Psoas muscle (tissue), 8 donors: ENCODE measurements around the gene ATXN3L. TPM values are rescaled to one million over a fixed set of nuclear protein-coding genes. Genes with fewer than 3 reads are reported as not detected.

Experiments
- ATAC-seq, 4 donors: fragments of 200-7000 bp; cut with Tn5 transposase; one replicate each; pipeline ENCODE4 v1.9.1; 2020; ENCODE audit warnings: moderate library complexity in 3 of 4, mild to moderate bottlenecking in 2 of 4
- DNase-seq, 2 donors: peaks; one replicate each; pipeline ENCODE4 v3.0.0-alpha.2; 2020
- H3K27ac ChIP-seq: fragments of 200-600 bp; one replicate; pipeline ENCODE4 v1.8.0; 2022
- H3K27me3 ChIP-seq, 3 donors: fragments of 200-600 bp in 1 of 3; one replicate each; pipeline versions ENCODE4 v1.6.1 to v1.8.0; 2013 to 2022; ENCODE audit warnings: low read length in 2 of 3, mild to moderate bottlenecking in 2 of 3, moderate library complexity in 1 of 3; ENCODE audit not compliant: insufficient read depth in 3 of 3
- H3K36me3 ChIP-seq, 2 donors: fragments of 200-600 bp in 1 of 2; one replicate each; pipeline versions ENCODE4 v1.6.1 to v1.8.0; 2013 to 2022; ENCODE audit warnings: low read depth in 1 of 2, mild to moderate bottlenecking in 1 of 2, moderate library complexity in 1 of 2; ENCODE audit not compliant: insufficient read depth in 1 of 2
- H3K4me1 ChIP-seq: fragments of 200-600 bp; one replicate; pipeline ENCODE4 v1.8.0; 2022
- H3K4me3 ChIP-seq: fragments of 200-600 bp; one replicate; pipeline ENCODE4 v1.8.0; 2022; ENCODE audit warnings: mild to moderate bottlenecking
- H3K9me3 ChIP-seq: fragments of 200-600 bp; one replicate; pipeline ENCODE4 v1.8.0; 2022
- WGBS, 3 donors: extraction: QIAGEN DNeasy Blood & Tissue Kit; methylation state at CpG; one replicate each; pipeline versions ENCODE4 v1.1.6 to v1.1.7; 2013; 5-methylcytosine and 5-hydroxymethylcytosine counted together
- intact Hi-C, 2 donors: fragments of 100-400 bp; cut with DNase I; formaldehyde crosslinking; loops; one replicate each; pipeline versions ENCODE4 v1.11.0 to v1.14.2; 2022
- polyA plus RNA-seq, 3 donors: library from polyadenylated mRNA; stranded (reverse); fragments of 200-250 nt; gene quantifications; one replicate each; pipeline ENCODE4 v1.2.3, GENCODE V29; 2013
- total RNA-seq, 4 donors: library from RNA; stranded (reverse); fragmentation: NEBNext Ultra II Directional in 2 of 4; extraction: Animal tissue kit (Norgen Biotek cat#: 25700) in 2 of 4; gene quantifications; one replicate each; pipeline versions ENCODE4 v1.2.1 to v1.2.4, GENCODE V29; 2021 to 2023
- TF ChIP-seq, protein P1 (sequence below): fragments of 200-600 bp; IDR thresholded peaks from one replicate; pipeline ENCODE4 v1.8.0; 2022; ENCODE audit warnings: antibody characterized with exemption
- donor health status: healthy with polysubstance abuse.
- donor health status: DM: no; HTN: no; CAD: no; lungs with moderate emphysema.
- donor health status: Bipolar disorder and iron deficiency.
- donor health status: healthy.
- donor health status: DM: yes; HTN: yes; CAD: no.
- donor health status: DM: no; HTN: no; CAD: no.
- donor health status: DM: no; HTN: no; CAD: no.
- donor health status: DM: yes; HTN: yes; CAD: no.

ATXN3L gene
- total and polyA plus RNA-seq, 7 donors: not detected

GRCh38 chrX:13281289-13281688, 38.6 kb downstream of the ATXN3L start:
- Histone ChIP-seq H3K4me1 (no peaks in the 10 kb centered on the region), H3K27ac (no peak overlapping the region), H3K4me3 (no peak overlapping the region), H3K9me3 (peaks cover 11% of the 10 kb centered on the region), H3K27me3 (peaks cover 0 to 9% (median 0%) of the 10 kb centered on the region in 3 donors), H3K36me3 (no peaks in the 10 kb centered on the region)
- no peak for ATAC-seq
- TF ChIP-seq, protein P1, sequence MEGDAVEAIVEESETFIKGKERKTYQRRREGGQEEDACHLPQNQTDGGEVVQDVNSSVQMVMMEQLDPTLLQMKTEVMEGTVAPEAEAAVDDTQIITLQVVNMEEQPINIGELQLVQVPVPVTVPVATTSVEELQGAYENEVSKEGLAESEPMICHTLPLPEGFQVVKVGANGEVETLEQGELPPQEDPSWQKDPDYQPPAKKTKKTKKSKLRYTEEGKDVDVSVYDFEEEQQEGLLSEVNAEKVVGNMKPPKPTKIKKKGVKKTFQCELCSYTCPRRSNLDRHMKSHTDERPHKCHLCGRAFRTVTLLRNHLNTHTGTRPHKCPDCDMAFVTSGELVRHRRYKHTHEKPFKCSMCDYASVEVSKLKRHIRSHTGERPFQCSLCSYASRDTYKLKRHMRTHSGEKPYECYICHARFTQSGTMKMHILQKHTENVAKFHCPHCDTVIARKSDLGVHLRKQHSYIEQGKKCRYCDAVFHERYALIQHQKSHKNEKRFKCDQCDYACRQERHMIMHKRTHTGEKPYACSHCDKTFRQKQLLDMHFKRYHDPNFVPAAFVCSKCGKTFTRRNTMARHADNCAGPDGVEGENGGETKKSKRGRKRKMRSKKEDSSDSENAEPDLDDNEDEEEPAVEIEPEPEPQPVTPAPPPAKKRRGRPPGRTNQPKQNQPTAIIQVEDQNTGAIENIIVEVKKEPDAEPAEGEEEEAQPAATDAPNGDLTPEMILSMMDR: no peak
- intact Hi-C loops: no loop called here
- DNase-seq: no peak
- 82 to 96% (median 92%) methylated on average over 6 of the region's 6 CpGs for WGBS, 3 donors

- ATAC-seq (no peak), DNase-seq (no peak)
- H3K27me3 ChIP-seq: peaks cover 0 to 16% (median 0%) of the 10 kb centered on the region in 3 donors
- no peak overlapping the region for H3K4me3 ChIP-seq
- intact Hi-C loops: no loop called here
- no peaks in the 10 kb centered on the region for H3K4me1 ChIP-seq
- TF ChIP-seq, protein P1: no peak
- H3K27ac ChIP-seq: no peak overlapping the region
- H3K9me3 ChIP-seq: no peaks in the 10 kb centered on the region
- 75 to 90% (median 86%) methylated on average over 9 of the region's 9 CpGs for WGBS, 3 donors
- no peaks in the 10 kb centered on the region for H3K36me3 ChIP-seq
These were observed 40.4 kb downstream of the ATXN3L start for GRCh38 chrX:13279279-13280018.

GRCh38 chrX:13277539-13277938, 42.3 kb downstream of the ATXN3L start:
- no peak for ATAC-seq
- no peak overlapping the region for H3K27ac ChIP-seq

GRCh38 chrX:13276991-13277390, 42.9 kb downstream of the ATXN3L start:
- 50 to 89% (median 76%) methylated on average over 1 of the region's 1 CpG for WGBS, 3 donors

More at GRCh38 chrX:13277539-13277938, 42.3 kb downstream of the ATXN3L start:
- intact Hi-C loops: no loop called here
- Histone ChIP-seq H3K36me3 (no peaks in the 10 kb centered on the region), H3K4me3 (no peak overlapping the region), H3K27me3 (peaks cover 0 to 16% (median 0%) of the 10 kb centered on the region in 3 donors), H3K9me3 (no peaks in the 10 kb centered on the region), H3K4me1 (no peaks in the 10 kb centered on the region)
- TF ChIP-seq, protein P1: no peak
- no peak for DNase-seq
- 66 to 87% (median 68%) methylated on average over 3 of the region's 3 CpGs for whole genome bisulfite sequencing, 3 donors

More at GRCh38 chrX:13276991-13277390, 42.9 kb downstream of the ATXN3L start:
- intact Hi-C loops: no loop called here
- TF ChIP-seq, protein P1: no peak
- Histone ChIP-seq H3K4me1 (no peaks in the 10 kb centered on the region), H3K9me3 (no peaks in the 10 kb centered on the region), H3K27ac (no peak overlapping the region), H3K27me3 (peaks cover 0 to 18% (median 0%) of the 10 kb centered on the region in 3 donors), H3K36me3 (no peaks in the 10 kb centered on the region), H3K4me3 (no peak overlapping the region)
- ATAC-seq (no peak), DNase-seq (no peak)
